Stomach (tissue), 4 donors: Measurements from ENCODE around the gene SLC15A3.

Experiments
- EP300 ChIP-seq: sonication (generic); formaldehyde crosslinking; IDR thresholded peaks from one replicate; pipeline ENCODE4 v1.6.1; 2017; ENCODE audit warnings: antibody characterized with exemption
- POLR2A ChIP-seq, 4 donors: fragments of 450-650 bp; IDR thresholded peaks; one replicate each; pipeline ENCODE4 v1.6.1; 2016; ENCODE audit warnings: antibody characterized with exemption in 4 of 4, control low read depth in 2 of 4, mild to moderate bottlenecking in 1 of 4, moderate library complexity in 1 of 4
- POLR2AphosphoS5 ChIP-seq, 3 donors: sonication (generic); formaldehyde crosslinking; IDR thresholded peaks; one replicate each; pipeline ENCODE4 v1.6.1; 2016; ENCODE audit warnings: antibody characterized with exemption in 3 of 3
- TF ChIP-seq, protein P1 (sequence below), 7 experiments: fragments of 450-650 bp in 4 of 7; fragments of 200-600 bp in 3 of 7; sonication (generic) in 3 of 7; IDR thresholded peaks; one replicate each; pipeline ENCODE4 v1.5.1; 2016 to 2019; ENCODE audit warnings: antibody characterized with exemption in 7 of 7, control low read depth in 2 of 7, mild to moderate bottlenecking in 1 of 7

DNA sequence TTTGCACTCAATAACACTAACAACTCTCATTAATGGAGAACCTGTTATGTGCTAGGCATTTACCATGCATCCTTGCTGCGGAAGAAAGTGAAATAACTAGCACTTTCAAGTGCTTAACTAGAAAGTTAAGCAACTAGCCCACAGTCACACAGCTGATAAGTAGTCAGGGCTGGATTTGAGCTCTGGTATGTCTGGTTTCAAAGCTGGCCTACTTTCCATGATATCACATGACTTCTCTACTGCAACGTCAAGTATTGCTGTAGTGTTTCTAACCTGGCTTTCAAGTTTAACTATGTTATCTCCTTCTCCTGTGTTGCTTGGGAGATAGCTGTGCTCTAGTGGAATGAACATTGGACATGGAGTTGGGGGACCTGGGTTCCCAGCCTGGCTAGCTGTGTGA, 12.1 kb downstream of the SLC15A3 start:
- TF ChIP-seq, protein P1, sequence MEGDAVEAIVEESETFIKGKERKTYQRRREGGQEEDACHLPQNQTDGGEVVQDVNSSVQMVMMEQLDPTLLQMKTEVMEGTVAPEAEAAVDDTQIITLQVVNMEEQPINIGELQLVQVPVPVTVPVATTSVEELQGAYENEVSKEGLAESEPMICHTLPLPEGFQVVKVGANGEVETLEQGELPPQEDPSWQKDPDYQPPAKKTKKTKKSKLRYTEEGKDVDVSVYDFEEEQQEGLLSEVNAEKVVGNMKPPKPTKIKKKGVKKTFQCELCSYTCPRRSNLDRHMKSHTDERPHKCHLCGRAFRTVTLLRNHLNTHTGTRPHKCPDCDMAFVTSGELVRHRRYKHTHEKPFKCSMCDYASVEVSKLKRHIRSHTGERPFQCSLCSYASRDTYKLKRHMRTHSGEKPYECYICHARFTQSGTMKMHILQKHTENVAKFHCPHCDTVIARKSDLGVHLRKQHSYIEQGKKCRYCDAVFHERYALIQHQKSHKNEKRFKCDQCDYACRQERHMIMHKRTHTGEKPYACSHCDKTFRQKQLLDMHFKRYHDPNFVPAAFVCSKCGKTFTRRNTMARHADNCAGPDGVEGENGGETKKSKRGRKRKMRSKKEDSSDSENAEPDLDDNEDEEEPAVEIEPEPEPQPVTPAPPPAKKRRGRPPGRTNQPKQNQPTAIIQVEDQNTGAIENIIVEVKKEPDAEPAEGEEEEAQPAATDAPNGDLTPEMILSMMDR (IDR thresholded peaks at IDR 0.05), result no peak
- no peak for TF ChIP-seq POLR2A (IDR thresholded peaks at IDR 0.05)
- peak in 1 of 3 donors; percentile 37 for TF ChIP-seq POLR2AphosphoS5 (IDR thresholded peaks at IDR 0.05)
- no peak for TF ChIP-seq EP300
